Glutamatergic neuron (in vitro differentiated cells): Measurements from ENCODE around the gene TCF3. TPM values are rescaled to one million over a fixed set of nuclear protein-coding genes. Genes with fewer than 3 reads are reported as not detected.

Source experiments
- DNase-seq: peaks from one replicate; pipeline ENCODE4 v3.0.0; 2022
- H3K27ac Mint-ChIP-seq: one replicate; pipeline ENCODE4 v1.8.0; 2020; ENCODE audit warnings: mild to moderate bottlenecking, mixed read lengths, inconsistent platforms; ENCODE audit not compliant: unreplicated experiment
- H3K27me3 Mint-ChIP-seq: one replicate; pipeline ENCODE4 v1.8.0; 2020; ENCODE audit warnings: mild to moderate bottlenecking, moderate library complexity, mixed read lengths, inconsistent platforms; ENCODE audit not compliant: unreplicated experiment
- H3K36me3 Mint-ChIP-seq: one replicate; pipeline ENCODE4 v1.8.0; 2020; ENCODE audit warnings: mild to moderate bottlenecking, mixed read lengths, inconsistent platforms; ENCODE audit not compliant: unreplicated experiment
- H3K4me1 Mint-ChIP-seq: one replicate; pipeline ENCODE4 v1.8.0; 2020; ENCODE audit warnings: mild to moderate bottlenecking, low read depth, mixed read lengths, inconsistent platforms; ENCODE audit not compliant: unreplicated experiment
- H3K4me3 Mint-ChIP-seq: one replicate; pipeline ENCODE4 v1.8.0; 2020; ENCODE audit warnings: mild to moderate bottlenecking, mixed read lengths, inconsistent platforms; ENCODE audit not compliant: unreplicated experiment
- H3K9me3 Mint-ChIP-seq: one replicate; pipeline ENCODE4 v1.8.0; 2020; ENCODE audit warnings: mild to moderate bottlenecking, moderate library complexity, mixed read lengths, inconsistent platforms; ENCODE audit not compliant: unreplicated experiment
- total RNA-seq: library from RNA; stranded (reverse); fragmentation: NEBNext Ultra II Directional; extraction: Animal tissue kit (Norgen Biotek cat#: 25700); gene quantifications from one replicate; pipeline ENCODE4 v1.2.1, GENCODE V29; 2021; ENCODE audit not compliant: unreplicated experiment
- TF ChIP-seq, protein P1 (sequence below): fragments of 200-600 bp; sonication (generic); IDR thresholded peaks from one replicate; pipeline ENCODE4 v1.5.0; 2021; ENCODE audit not compliant: partially characterized antibody, unreplicated experiment

Gene TCF3
- total RNA-seq, 1 donor from 2014 or later: 249 TPM

DNA sequence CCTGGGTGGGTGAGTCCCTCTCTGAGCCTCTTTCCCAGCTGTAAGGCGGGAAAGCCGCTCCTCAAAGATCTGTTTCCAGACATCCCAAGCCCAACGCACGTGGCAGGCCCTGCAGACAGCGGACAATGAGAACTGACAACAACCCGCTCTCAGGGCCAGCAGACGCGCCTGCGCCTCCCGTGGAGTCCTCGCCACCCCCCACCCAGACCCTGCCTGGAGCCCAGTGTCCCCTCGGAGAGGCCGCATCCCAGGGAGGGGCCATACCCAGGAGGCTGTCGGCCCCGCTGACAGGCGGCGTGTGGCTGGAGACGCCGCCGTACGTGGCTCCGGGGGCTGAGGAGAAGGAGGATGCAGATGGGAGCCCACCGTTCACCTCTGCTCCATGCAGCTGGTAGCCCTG lies 30.8 kb downstream of the TCF3 start:
- Mint-ChIP-seq H3K27ac (no peak overlapping the region), H3K4me1 (peaks cover 4% of the 10 kb centered on the region), H3K4me3 (no peak overlapping the region), H3K9me3 (peaks cover 16% of the 10 kb centered on the region), H3K36me3 (no peaks in the 10 kb centered on the region), H3K27me3 (peaks cover 12% of the 10 kb centered on the region)
- TF ChIP-seq, protein P1, sequence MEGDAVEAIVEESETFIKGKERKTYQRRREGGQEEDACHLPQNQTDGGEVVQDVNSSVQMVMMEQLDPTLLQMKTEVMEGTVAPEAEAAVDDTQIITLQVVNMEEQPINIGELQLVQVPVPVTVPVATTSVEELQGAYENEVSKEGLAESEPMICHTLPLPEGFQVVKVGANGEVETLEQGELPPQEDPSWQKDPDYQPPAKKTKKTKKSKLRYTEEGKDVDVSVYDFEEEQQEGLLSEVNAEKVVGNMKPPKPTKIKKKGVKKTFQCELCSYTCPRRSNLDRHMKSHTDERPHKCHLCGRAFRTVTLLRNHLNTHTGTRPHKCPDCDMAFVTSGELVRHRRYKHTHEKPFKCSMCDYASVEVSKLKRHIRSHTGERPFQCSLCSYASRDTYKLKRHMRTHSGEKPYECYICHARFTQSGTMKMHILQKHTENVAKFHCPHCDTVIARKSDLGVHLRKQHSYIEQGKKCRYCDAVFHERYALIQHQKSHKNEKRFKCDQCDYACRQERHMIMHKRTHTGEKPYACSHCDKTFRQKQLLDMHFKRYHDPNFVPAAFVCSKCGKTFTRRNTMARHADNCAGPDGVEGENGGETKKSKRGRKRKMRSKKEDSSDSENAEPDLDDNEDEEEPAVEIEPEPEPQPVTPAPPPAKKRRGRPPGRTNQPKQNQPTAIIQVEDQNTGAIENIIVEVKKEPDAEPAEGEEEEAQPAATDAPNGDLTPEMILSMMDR: no peak
- DNase-seq: no peak

DNA sequence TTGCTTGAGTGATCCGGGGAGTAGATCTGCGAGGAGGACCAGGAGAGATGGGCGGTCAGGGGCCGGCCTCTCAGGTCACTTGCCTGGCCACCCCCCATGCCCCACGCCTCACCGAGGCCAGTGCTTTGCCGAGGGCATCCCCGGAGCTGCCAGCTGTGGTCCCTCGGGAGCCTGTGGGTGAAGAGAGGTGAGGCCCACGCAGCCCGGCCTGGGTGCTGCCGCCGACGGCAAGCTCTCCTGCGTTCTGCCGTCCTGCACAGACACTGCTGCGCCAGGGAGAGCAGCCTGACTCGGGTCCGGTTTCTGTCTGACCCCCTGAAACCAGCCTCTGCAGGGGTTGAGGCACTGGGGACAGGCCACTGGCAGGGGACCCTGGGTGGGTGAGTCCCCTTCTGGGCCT lies 31.4 kb downstream of the TCF3 start:
- Mint-ChIP-seq H3K4me1 (peaks cover 4% of the 10 kb centered on the region), H3K4me3 (no peak overlapping the region), H3K9me3 (peaks cover 17% of the 10 kb centered on the region), H3K36me3 (no peaks in the 10 kb centered on the region), H3K27ac (no peak overlapping the region), H3K27me3 (peaks cover 12% of the 10 kb centered on the region)
- DNase-seq: no peak
- TF ChIP-seq, protein P1: no peak

DNA sequence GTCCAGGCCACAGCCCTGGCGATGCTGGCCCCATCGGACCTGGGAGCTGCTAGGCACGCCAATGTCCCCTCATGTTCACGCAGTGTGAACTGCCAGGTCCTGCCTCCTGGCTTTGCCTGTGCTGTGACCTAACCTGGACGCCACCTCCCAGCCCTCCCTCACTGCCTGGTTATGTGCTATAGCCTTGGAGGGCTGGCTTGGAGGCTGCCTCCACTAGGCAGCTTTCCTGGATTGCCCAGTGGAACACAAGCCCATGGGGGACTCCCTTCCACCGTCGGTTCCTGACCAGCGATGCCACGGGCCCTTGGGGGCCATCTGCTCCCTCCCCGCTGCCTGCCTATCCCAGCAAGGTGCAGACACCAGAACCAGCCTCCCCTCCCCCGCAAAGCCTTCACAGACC lies 31.9 kb downstream of the TCF3 start:
- TF ChIP-seq, protein P1: no peak

DNA sequence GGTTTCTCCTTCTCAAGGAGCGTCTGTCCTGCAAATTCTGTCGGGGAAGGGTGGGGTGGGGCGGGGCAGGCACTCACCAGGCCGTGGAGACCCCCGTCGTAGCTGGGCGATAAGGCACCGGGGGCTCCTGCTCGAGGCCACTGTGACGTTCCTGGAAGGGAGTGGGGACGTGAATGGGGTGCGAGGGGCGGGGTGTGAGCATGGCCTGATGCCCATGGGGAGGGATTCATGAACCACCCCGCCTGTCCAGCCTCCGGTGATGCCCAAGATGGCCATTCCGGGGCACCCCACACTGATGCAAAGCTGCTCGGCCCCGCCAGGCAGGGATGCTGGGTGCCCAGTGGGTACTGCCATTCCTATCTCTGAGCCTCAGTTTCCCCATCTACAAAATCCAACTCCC lies 32.7 kb downstream of the TCF3 start:
- no peak for DNase-seq
- H3K4me3 Mint-ChIP-seq: no peak overlapping the region
- H3K27ac Mint-ChIP-seq: no peak overlapping the region
- H3K4me1 Mint-ChIP-seq: peaks cover 2% of the 10 kb centered on the region
- peaks cover 19% of the 10 kb centered on the region for H3K9me3 Mint-ChIP-seq
- H3K27me3 Mint-ChIP-seq: peaks cover 16% of the 10 kb centered on the region
- no peaks in the 10 kb centered on the region for H3K36me3 Mint-ChIP-seq
- TF ChIP-seq, protein P1: no peak

More for the DNA sequence above, 31.9 kb downstream of the TCF3 start:
- Mint-ChIP-seq H3K36me3 (no peaks in the 10 kb centered on the region), H3K9me3 (peaks cover 19% of the 10 kb centered on the region), H3K27ac (peak overlapping the region; percentile 8), H3K4me1 (peaks cover 2% of the 10 kb centered on the region), H3K27me3 (peaks cover 12% of the 10 kb centered on the region), H3K4me3 (no peak overlapping the region)
- DNase-seq: no peak

DNA sequence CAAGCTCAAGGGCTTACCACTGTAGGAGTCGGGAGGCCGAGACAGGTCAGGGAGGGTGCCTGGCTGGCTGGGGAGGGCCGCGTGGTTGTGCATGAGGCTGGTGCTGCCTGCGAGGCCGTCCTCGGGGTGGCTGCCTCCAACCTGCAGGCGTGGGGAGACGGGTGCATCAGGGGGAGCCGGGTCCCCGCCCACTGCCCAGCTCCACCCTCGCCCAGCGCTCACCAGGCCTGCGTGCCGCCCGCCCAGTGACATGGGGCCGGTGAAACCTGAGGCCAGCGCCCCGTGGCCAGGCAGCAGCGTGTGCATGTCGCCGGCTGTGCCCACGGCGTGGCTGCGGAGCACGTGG lies 33.3 kb downstream of the TCF3 start:
- no peak overlapping the region for H3K27ac Mint-ChIP-seq
- DNase-seq: no peak
- peaks cover 19% of the 10 kb centered on the region for H3K27me3 Mint-ChIP-seq
- H3K4me1 Mint-ChIP-seq: peaks cover 2% of the 10 kb centered on the region
- TF ChIP-seq, protein P1: no peak
- H3K4me3 Mint-ChIP-seq: no peak overlapping the region
- H3K9me3 Mint-ChIP-seq: peaks cover 18% of the 10 kb centered on the region
- no peaks in the 10 kb centered on the region for H3K36me3 Mint-ChIP-seq
